SH-SY5Y (cell line): Measurements from ENCODE around the gene EDEM2.

Source experiments
- GATA2 ChIP-seq: IDR thresholded peaks from 2 replicates; pipeline ENCODE4 v1.6.1; 2011; ENCODE audit warnings: mild to moderate bottlenecking, low read depth, low read length
- GATA3 ChIP-seq: IDR thresholded peaks from 2 replicates; pipeline ENCODE4 v1.6.1; 2011; ENCODE audit warnings: low read depth, mild to moderate bottlenecking, low read length, moderate library complexity

EDEM2 gene

GRCh38 chr20:35146920-35147574 is at the start of gene EDEM2:
Gene EDEM2 (minus strand): TSS chr20:35147336. CDS start chr20:35147258, 78 bp downstream.
- TF ChIP-seq GATA2 (no peak), GATA3 (no peak)

GRCh38 chr20:35196313-35196712 is 49.2 kb upstream of the EDEM2 start:
- TF ChIP-seq GATA2 = no peak
- no peak for TF ChIP-seq GATA3

DNA sequence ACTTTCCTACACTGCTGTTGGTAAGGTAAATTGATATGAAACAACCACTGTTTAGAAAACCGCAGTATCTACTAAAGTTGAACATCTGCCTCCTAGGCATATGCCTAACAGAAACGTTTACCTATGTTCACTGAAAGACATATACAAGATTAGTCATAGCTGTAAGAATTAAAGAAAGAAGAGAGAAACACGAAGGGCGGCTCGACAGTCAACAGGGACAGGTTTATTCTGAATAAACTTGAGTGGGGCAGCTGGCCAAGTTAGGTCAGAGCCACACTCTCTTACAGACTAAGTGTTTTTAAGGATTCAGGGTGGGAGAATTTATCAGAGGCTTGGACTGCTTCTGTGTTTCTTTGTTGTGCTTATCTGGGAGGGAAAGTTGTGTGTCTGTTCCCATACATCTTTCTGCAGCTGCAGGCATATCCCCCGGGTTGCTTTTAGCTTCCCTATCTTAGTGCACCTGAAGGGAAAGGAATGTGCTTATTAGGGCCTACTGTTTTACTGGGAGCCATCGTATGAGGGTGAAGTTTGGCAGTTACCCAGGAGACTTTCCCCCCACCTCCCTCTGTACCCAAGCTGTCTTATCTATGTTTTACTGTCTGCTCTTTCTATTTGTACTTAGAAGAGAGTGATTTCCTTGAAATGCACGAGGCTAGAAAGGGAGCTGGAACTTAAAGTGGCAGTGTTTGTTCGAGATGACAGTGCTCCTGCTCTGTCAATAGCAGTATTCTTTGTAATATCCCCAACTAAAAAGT is 45.2 kb upstream of the EDEM2 start:
- TF ChIP-seq GATA2 (no peak), GATA3 (no peak)

DNA sequence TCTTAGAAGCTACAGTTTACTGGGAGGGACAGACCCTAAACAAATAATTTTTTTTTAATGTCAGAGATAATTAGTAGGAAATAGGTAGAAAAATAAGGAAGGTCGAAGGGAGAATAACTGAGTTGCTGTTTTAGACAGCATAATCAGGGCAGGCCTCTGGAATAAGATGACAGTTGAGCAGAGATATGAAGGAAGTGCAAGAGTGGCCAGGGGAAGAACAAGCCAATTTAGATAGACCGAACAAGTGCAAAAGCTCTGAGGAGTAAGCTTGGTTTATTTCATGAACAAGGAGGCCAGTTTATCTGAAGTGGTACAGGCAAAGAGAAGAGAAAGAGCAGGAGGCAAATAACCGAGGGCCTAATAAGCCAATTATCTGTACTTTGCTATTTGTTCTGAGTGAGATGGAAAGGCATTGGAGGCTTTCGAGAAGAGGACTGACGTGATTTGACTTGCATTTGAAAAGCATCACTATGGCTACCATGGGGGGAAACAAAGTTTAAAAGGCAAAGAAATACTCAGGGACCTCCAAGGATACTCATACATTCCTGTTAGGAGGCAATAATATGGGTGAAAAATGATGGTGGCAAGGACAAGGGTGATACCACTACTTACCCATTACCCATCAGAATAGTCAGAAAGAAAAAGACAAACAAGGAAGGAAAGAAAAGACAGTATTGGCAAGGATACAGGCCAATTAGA is 44.4 kb upstream of the EDEM2 start:
- TF ChIP-seq GATA2 (no peak), GATA3 (no peak)

- no peak for TF ChIP-seq GATA2
- TF ChIP-seq GATA3 = no peak
Measured at GRCh38 chr20:35190556-35190955, 43.4 kb upstream of the EDEM2 start.

DNA sequence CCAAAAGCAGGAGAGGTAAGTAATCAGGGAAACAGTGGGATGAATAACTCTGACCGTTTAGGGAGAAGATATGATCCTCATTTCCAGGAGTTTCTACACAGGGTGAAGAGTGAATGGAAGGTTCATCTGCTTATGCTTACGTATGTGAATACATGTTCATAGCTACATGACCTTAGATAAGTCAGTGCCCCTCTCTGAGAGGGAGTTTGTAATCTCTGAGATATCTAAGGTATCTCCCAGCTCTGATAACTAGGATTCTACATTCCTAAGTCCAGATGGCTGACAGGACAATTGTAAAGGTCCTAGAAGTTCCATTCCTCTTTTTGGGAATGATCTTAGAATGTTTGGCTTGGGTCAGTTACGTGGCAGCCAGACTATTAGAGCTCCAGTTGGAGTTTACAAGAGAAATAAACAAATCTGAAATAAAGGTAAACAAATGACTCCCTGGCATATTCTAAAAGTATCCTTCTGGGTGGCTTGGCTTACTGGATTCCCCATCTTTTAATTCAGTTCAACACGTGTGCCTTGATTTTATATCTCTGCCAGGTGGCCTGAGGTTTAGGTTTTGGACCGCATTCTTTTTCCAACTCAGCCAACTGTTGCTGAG is 40.6 kb upstream of the EDEM2 start:
- no peak for TF ChIP-seq GATA3
- no peak for TF ChIP-seq GATA2

GRCh38 chr20:35181731-35182130 is 34.6 kb upstream of the EDEM2 start:
- TF ChIP-seq GATA3 (no peak), GATA2 (no peak)

- TF ChIP-seq GATA2 = no peak
- TF ChIP-seq GATA3 = no peak
Measured at GRCh38 chr20:35180266-35180665, 33.1 kb upstream of the EDEM2 start.

DNA sequence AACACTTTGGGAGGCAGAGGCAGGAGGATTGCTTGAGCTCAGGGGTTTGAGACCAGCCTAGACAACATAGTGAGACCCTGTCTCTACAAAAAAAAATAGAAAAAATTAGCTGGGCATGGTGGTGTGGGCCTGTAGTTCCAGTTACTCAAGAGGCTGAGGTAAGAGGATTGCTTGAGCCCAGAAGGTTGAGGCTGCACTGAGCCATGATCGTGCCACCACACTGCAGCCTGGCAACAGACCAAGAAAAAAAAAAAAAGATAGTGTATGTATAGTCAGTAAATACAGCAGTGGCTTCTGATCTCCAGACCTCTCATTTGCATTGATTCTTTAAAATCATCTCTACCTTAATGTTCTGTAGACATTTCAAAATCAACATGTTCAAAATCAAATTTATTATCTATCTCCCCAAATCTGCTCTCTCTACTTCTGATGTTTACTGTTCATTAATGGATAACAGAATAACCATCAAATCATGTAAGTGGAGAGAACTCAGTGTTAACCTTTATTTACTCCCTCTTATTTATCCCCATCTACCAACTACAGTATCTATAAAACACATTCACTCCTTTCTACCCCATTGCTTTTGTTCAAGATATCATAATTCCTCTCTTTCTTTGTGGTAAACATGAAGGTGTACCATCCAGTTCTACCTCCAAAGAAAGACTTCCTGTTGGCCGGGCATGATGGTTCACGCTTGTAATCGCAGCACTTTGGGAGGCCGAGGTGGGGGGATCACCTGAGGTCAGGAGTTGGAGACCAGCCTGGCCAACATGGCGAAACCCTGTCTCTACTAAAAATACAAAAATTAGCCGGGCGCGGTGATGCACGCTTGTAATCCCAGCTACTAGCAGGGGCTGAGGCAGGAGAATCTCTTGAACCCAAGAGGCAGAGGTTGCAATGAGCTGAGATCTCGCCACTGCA is 32.4 kb upstream of the EDEM2 start:
- TF ChIP-seq GATA2 (no peak), GATA3 (no peak)

- TF ChIP-seq GATA3 (no peak), GATA2 (no peak)
Measured at GRCh38 chr20:35176132-35176531, 29.0 kb upstream of the EDEM2 start.

- TF ChIP-seq GATA2 (no peak), GATA3 (no peak)
Measured at GRCh38 chr20:35174458-35175216, 27.5 kb upstream of the EDEM2 start.

GRCh38 chr20:35173576-35174192 is 26.5 kb upstream of the EDEM2 start:
- TF ChIP-seq GATA2 (no peak), GATA3 (no peak)
